Hematopoietic multipotent progenitor cell (in vitro differentiated cells): ENCODE measurements around the gene NEXN. TPM values are rescaled to one million over a fixed set of nuclear protein-coding genes. Genes with fewer than 3 reads are reported as not detected.

ENCODE experiments used
- total RNA-seq: library from RNA; depleted of rRNA; stranded (reverse); fragments of >200 nt; gene quantifications from one replicate; pipeline ENCODE4 v1.2.3, GENCODE V29; 2012

NEXN gene
- total RNA-seq, 1 donor, result under 0.01 TPM

Other genes starting within 250 kb of the NEXN start
- gene ZZZ3, start 206.0 kb upstream of the NEXN start, total RNA-seq, result 29.4 TPM
- 31.8 TPM for gene USP33, start 128.8 kb upstream of the NEXN start, total RNA-seq
- 4.6 TPM for gene MIGA1, start 109.0 kb upstream of the NEXN start, total RNA-seq
- 130 TPM for gene FUBP1, start 90.4 kb downstream of the NEXN start, total RNA-seq
- gene DNAJB4, start 116.3 kb downstream of the NEXN start, total RNA-seq, result 4.6 TPM
- gene GIPC2, start 157.3 kb downstream of the NEXN start, total RNA-seq, result 0.54 TPM